Measurements from ENCODE around the gene FAM50B. TPM values are rescaled to one million over a fixed set of nuclear protein-coding genes. Genes with fewer than 3 reads are reported as not detected.

Gene FAM50B
- total and polyA plus RNA-seq, 2 of the 4 experiments (the other 2 are of a cell fraction), result 4.1 to 7.4 TPM

GRCh38 chr6:3803627-3804468 is 45.3 kb upstream of the FAM50B start:
- Histone ChIP-seq H3K56ac (ENCODE audit: extremely low read depth, insufficient read depth, low read length) (peak overlapping the region; percentile 80), H4K91ac (ENCODE audit: insufficient read depth, low read depth, low read length) (peak overlapping the region; percentile 95), H3K27ac (ENCODE audit: insufficient read depth, low read length) (peak overlapping the region; percentile 69), H3K9me1 (ENCODE audit: insufficient read depth, low read length) (peaks cover 30% of the 10 kb centered on the region), H2BK5ac (ENCODE audit: low read depth, low read length, poor library complexity, severe bottlenecking) (peak overlapping the region; percentile 91), H3K79me1 (ENCODE audit: low read depth in 1 of 2, low read length in 2 of 2) (peaks cover 0 to 14% of the 10 kb centered on the region in 2 experiments; a peak in 1 of 4 replicates), H3K36me3 (ENCODE audit: control insufficient read depth, insufficient read depth, low read length) (no peaks in the 10 kb centered on the region), H3K14ac (replicated peaks; ENCODE audit: low read depth, low read length) (peak overlapping the region; percentile 99), H2AK9ac (replicated peaks; ENCODE audit: low read depth, low read length, poor library complexity) (peak overlapping the region; percentile 2), H3K9ac (ENCODE audit: low read depth, low read length) (peak overlapping the region; percentile 49; the same call in 1 of the 2 replicates), H4K8ac (ENCODE audit: low read depth in 2 of 2, low read length in 2 of 2) (peak overlapping the region; percentile 63 to 90), H3K9me3 (ENCODE audit: control insufficient read depth, insufficient read depth, low read length) (no peaks in the 10 kb centered on the region), H4K5ac (ENCODE audit: low read depth, low read length) (peak overlapping the region; percentile 92; the same call in 1 of the 2 replicates), H3K4me2 (ENCODE audit: low read depth, low read length) (peak overlapping the region; percentile 68; the same call in 1 of the 2 replicates), H4K20me1 (ENCODE audit: insufficient read depth, low read length) (no peaks in the 10 kb centered on the region), H3K23ac (ENCODE audit: low read depth, low read length) (peak overlapping the region; percentile 87), H3K4me3 (ENCODE audit: insufficient read depth, low read depth, low read length) (no peak overlapping the region; the same call in 1 of the 2 replicates), H3K4me1 (ENCODE audit: control insufficient read depth, insufficient read depth, low read length) (peaks cover 24% of the 10 kb centered on the region), H3K27me3 (ENCODE audit: control insufficient read depth, insufficient read depth, low read length) (no peaks in the 10 kb centered on the region), H3K4ac (ENCODE audit: low read depth, low read length) (peak overlapping the region; percentile 95), H3K18ac (ENCODE audit: low read depth, low read length) (peak overlapping the region; percentile 89; the same call in 1 of the 2 replicates), H2AK5ac (ENCODE audit: low read depth, low read length) (peak overlapping the region; percentile 84), H2BK120ac (ENCODE audit: low read depth, low read length) (peak overlapping the region; percentile 99), H2BK15ac (ENCODE audit: low read depth, low read length) (peak overlapping the region; percentile 84; the same call in 2 of the 3 replicates), H2BK20ac (ENCODE audit: low read depth, low read length) (peak overlapping the region; percentile 100), H2AFZ (replicated peaks; ENCODE audit: low read length, poor library complexity) (peak overlapping the region; percentile 46)
- in situ Hi-C loops (cut with MboI; ENCODE audit: low sequenced_read_pairs), result loop anchor here (10.0 kb wide), 1 partner anchor 49 kb away; the partner anchor contains the start of gene PXDC1
- CTCF ChIA-PET, result interaction anchor here (1.0 kb wide), 1 partner anchor 23 kb away, joined by 4 read pairs; no protein-coding TSS in a partner anchor
- ATAC-seq (ENCODE audit: low read depth), result peak; percentile 68
- POLR2A ChIA-PET (ENCODE audit: unreplicated experiment), result no interaction called here
- WGBS, 2 experiments (ENCODE audit: extremely low coverage in 2 of 2, insufficient read length in 1 of 2), result 0% methylated on average over 3 of the region's 12 CpGs; no CpG with 5 or more reads in 1 of the 2 experiments
- DNase-seq, result peak; percentile 93
- BruUV-seq (replicated peaks), result no TSS peak
- peak; percentile 62; the same call in 1 of the 2 replicates for TF ChIP-seq USF2 (IDR thresholded peaks at IDR 0.05; ENCODE audit: low read depth, low read length)
- TF ChIP-seq RCOR1 (IDR thresholded peaks at IDR 0.05; ENCODE audit: insufficient replicate concordance, low read length), result no peak
- no peak for TF ChIP-seq CHD1 (IDR thresholded peaks at IDR 0.05; ENCODE audit: low read depth, low read length)
- TF ChIP-seq CEBPB (IDR thresholded peaks at IDR 0.05; ENCODE audit: low read depth, low read length), result peak; percentile 62
- TF ChIP-seq FOS (IDR thresholded peaks at IDR 0.05; ENCODE audit: low read depth, low read length), result no peak
- no peak for TF ChIP-seq POLR2A (IDR thresholded peaks at IDR 0.05; ENCODE audit: low read depth, low read length)
- no peak for TF ChIP-seq ELK1 (IDR thresholded peaks at IDR 0.05; ENCODE audit: borderline replicate concordance, low read depth, low read length)
- TF ChIP-seq CTCF (conservative IDR thresholded peaks at IDR 0.05; ENCODE audit: low read depth, low read length), result no peak
- TF ChIP-seq BHLHE40 (IDR thresholded peaks at IDR 0.05; ENCODE audit: low read depth, low read length), result peak; percentile 95
- peak; percentile 18; the same call in 1 of the 2 replicates for TF ChIP-seq MAFK (IDR thresholded peaks at IDR 0.05; ENCODE audit: low read depth, low read length)
- dilution Hi-C loops (cut with HindIII; ENCODE audit: low sequenced_read_pairs, unreplicated experiment), result no loop called here
- intact Hi-C loops (cut with micrococcal nuclease), result loop anchor here (2.0 kb wide), 1 partner anchor 51 kb away; no protein-coding TSS in a partner anchor

Data from IMR-90 (cell line).